ENCODE measurements around the gene DUSP8.
A peak's percentile ranks its signal among the peaks of the same experiment; 100 is the strongest.
"Not testable (repeated sequence)": the region's sequence is repeated elsewhere in the genome, so short reads cannot be mapped to it uniquely, and the experiment has no call there.

The DUSP8 gene

GRCh38 chr11:1608363-1608762 lies 36.3 kb upstream of the DUSP8 start, which contains the start of gene KRTAP5-3:
TSS of gene KRTAP5-3 (minus strand) at chr11:1608463. CDS start at chr11:1608385, 78 bp downstream.
- Histone ChIP-seq H3K4me1 (ENCODE audit: control insufficient read depth, insufficient read depth, low read length) (no peaks in the 10 kb centered on the region), H3K27ac (ENCODE audit: extremely low read depth, low read depth, low read length) (no peak within 1 kb of the TSS), H3K4me3 (ENCODE audit: low read depth, low read length) (no peak within 1 kb of the TSS), H3K36me3 (ENCODE audit: control insufficient read depth in 2 of 2, insufficient read depth in 1 of 2, low read length in 2 of 2) (no peaks in the 10 kb centered on the region), H3K9me3 (ENCODE audit: control insufficient read depth, insufficient read depth, low read depth, low read length) (no peaks in the 10 kb centered on the region)
- TF ChIP-seq OSR2 (tag by site-specific recombination; IDR thresholded peaks at IDR 0.05) (no peak), ZIC2 (tag by site-specific recombination; IDR thresholded peaks at IDR 0.05) (no peak), PATZ1 (tag by site-specific recombination; IDR thresholded peaks at IDR 0.05) (no peak), ZBTB21 (tag by site-specific recombination; IDR thresholded peaks at IDR 0.05) (no peak), ZNF140 (tag by site-specific recombination; IDR thresholded peaks at IDR 0.05) (no peak), ZNF529 (tag by site-specific recombination; IDR thresholded peaks at IDR 0.05; ENCODE audit: insufficient replicate concordance) (no peak), ZNF670 (tag by site-specific recombination; IDR thresholded peaks at IDR 0.05; ENCODE audit: low read depth) (no peak)
- TF ChIP-seq, protein P1, sequence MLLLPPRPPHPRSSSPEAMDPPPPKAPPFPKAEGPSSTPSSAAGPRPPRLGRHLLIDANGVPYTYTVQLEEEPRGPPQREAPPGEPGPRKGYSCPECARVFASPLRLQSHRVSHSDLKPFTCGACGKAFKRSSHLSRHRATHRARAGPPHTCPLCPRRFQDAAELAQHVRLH (tag by site-specific recombination; IDR thresholded peaks at IDR 0.05) = no peak
- POLR2A ChIA-PET = no interaction called here
- CTCF ChIA-PET = interaction anchor here (2.0 kb wide), 1 partner anchor 62 kb away, joined by 5 read pairs; no protein-coding TSS in a partner anchor

GRCh38 chr11:1607901-1608300 lies 35.8 kb upstream of the DUSP8 start:
- CTCF ChIA-PET = interaction anchor here (2.0 kb wide), 1 partner anchor 61 kb away, joined by 5 read pairs; no protein-coding TSS in a partner anchor
- peak; percentile 53 for TF ChIP-seq GLIS1 (tag by site-specific recombination; IDR thresholded peaks at IDR 0.05)
- H3K4me3 ChIP-seq (ENCODE audit: low read depth, low read length); H3K27ac ChIP-seq (ENCODE audit: extremely low read depth, low read depth, low read length); H3K36me3 ChIP-seq (ENCODE audit: control insufficient read depth in 2 of 2, insufficient read depth in 1 of 2, low read length in 2 of 2); POLR2A ChIA-PET; H3K4me1 ChIP-seq (ENCODE audit: control insufficient read depth, insufficient read depth, low read length); H3K9me3 ChIP-seq (ENCODE audit: control insufficient read depth, insufficient read depth, low read depth, low read length): not testable (repeated sequence)

DNA sequence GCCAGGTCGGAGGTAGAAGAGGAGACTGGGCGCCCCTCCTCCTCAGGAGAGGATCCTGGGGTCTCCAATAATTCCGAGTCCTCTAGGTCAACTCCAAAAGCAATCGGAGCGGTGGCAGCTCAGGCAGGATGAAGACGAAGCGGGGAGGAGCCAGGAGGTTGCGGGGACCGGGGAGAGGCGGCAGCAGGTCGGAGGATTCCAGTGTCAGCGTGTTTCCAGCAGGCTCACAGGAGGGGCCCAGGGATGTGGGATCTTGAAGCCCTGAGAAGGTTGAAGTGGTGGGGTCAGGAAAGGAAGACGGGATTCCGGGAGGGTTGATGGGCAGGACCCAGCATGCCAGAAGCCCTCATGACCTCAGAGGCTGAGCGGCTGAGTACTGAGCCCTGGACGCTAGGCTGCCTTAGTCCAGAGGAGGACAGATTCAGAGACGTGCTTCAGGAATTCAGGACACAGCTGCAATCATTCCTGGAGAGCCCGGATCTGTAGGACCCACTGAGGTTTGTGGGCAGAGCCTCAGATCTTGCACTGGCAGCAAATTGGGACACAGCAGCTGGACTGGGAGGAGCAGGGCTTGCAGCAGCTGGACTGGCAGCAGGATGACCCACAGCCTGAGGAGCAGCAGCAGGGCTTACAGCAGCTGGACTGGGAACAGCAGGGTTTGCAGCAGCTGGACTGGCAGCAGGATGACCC lies 35.2 kb upstream of the DUSP8 start:
- POLR2A ChIA-PET; H3K4me1 ChIP-seq (ENCODE audit: control insufficient read depth, insufficient read depth, low read length); H3K9me3 ChIP-seq (ENCODE audit: control insufficient read depth, insufficient read depth, low read depth, low read length); H3K27ac ChIP-seq (ENCODE audit: extremely low read depth, low read depth, low read length); H3K36me3 ChIP-seq (ENCODE audit: control insufficient read depth in 2 of 2, insufficient read depth in 1 of 2, low read length in 2 of 2); H3K4me3 ChIP-seq (ENCODE audit: low read depth, low read length): not testable (repeated sequence)
- CTCF ChIA-PET = interaction anchor here (2.0 kb wide), 1 partner anchor 61 kb away, joined by 5 read pairs; no protein-coding TSS in a partner anchor

DNA sequence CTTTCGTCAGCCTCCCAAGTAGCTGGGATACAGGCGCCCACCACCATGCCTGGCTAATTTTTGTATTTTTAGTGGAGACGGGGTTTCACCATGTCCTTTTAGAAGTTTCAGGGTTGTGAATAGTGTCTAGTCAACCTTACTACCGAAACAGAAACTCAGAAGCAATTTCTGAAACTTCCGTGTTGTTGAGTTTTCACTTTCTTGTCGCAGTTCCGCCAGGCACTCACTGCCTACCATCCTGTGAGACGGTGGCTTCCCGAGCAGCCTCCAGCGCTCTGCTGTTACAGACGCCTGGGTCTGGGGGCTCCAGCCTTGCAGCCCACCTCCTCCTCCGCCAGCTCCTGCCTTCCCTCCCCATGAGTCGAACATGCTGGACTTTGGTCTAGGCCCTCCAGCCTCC lies 33.9 kb upstream of the DUSP8 start:
- H3K4me3 ChIP-seq (ENCODE audit: low read depth, low read length); H3K4me1 ChIP-seq (ENCODE audit: control insufficient read depth, insufficient read depth, low read length); H3K9me3 ChIP-seq (ENCODE audit: control insufficient read depth, insufficient read depth, low read depth, low read length); H3K36me3 ChIP-seq (ENCODE audit: control insufficient read depth in 2 of 2, insufficient read depth in 1 of 2, low read length in 2 of 2); H3K27ac ChIP-seq (ENCODE audit: extremely low read depth, low read depth, low read length); POLR2A ChIA-PET: not testable (repeated sequence)
- CTCF ChIA-PET = interaction anchor here (0.6 to 1.5 kb wide), 4 partner anchors 8 to 16 kb away, joined by 3 to 7 read pairs (median 4); no protein-coding TSS in a partner anchor

DNA sequence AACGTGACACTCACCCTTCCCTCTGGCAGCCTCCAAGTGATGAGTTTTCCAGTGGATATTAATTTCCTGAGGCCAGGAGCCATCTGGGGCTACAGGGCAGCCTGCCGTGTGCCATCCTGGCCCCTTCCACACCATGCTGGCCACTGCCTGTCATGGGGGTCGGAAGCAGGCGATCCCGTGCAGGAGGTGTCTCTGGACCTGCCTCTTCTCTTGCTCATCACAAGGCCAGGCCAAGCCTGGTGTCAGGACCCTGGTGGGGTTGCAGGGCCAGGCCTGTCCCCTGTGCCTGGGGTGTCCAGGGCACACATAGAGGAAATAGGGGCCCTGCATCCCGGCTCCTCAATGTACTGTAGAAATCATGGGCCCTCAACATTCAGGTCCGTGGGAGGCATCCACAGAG lies 32.6 kb upstream of the DUSP8 start:
- Histone ChIP-seq H3K27ac (ENCODE audit: extremely low read depth, low read depth, low read length) (no peak overlapping the region), H3K4me1 (ENCODE audit: control insufficient read depth, insufficient read depth, low read length) (no peaks in the 10 kb centered on the region), H3K36me3 (ENCODE audit: control insufficient read depth in 2 of 2, insufficient read depth in 1 of 2, low read length in 2 of 2) (no peaks in the 10 kb centered on the region), H3K9me3 (ENCODE audit: control insufficient read depth, insufficient read depth, low read depth, low read length) (no peaks in the 10 kb centered on the region), H3K4me3 (ENCODE audit: low read depth, low read length) (no peak overlapping the region)
- CTCF ChIA-PET = interaction anchor here (0.7 to 1.5 kb wide), 3 partner anchors 9 to 547 kb away, joined by 3 to 7 read pairs (median 4); no protein-coding TSS in a partner anchor
- POLR2A ChIA-PET = no interaction called here
- TF ChIP-seq KLF8 (tag by site-specific recombination; IDR thresholded peaks at IDR 0.05) (no peak), ZNF175 (tag by site-specific recombination; IDR thresholded peaks at IDR 0.05) (no peak), EGR2 (tag by site-specific recombination; IDR thresholded peaks at IDR 0.05; ENCODE audit: low read depth) (no peak), ZNF548 (tag by site-specific recombination; IDR thresholded peaks at IDR 0.05) (no peak), ZNF324 (tag by site-specific recombination; IDR thresholded peaks at IDR 0.05) (no peak), ZBTB7A (tag by site-specific recombination; IDR thresholded peaks at IDR 0.05; ENCODE audit: low read depth) (no peak), ZNF658 (tag by site-specific recombination; IDR thresholded peaks at IDR 0.05) (no peak), FEZF1 (tag by site-specific recombination; IDR thresholded peaks at IDR 0.05) (no peak), ZNF549 (tag by site-specific recombination; IDR thresholded peaks at IDR 0.05) (no peak), ZNF274 (IDR thresholded peaks at IDR 0.05; ENCODE audit: low read length) (no peak), ZNF274 (tag by site-specific recombination; IDR thresholded peaks at IDR 0.05; ENCODE audit: borderline replicate concordance) (no peak), ZNF214 (tag by site-specific recombination; IDR thresholded peaks at IDR 0.05; ENCODE audit: borderline replicate concordance) (no peak), ZNF2 (tag by site-specific recombination; IDR thresholded peaks at IDR 0.05) (no peak)
- TF ChIP-seq, protein P2, sequence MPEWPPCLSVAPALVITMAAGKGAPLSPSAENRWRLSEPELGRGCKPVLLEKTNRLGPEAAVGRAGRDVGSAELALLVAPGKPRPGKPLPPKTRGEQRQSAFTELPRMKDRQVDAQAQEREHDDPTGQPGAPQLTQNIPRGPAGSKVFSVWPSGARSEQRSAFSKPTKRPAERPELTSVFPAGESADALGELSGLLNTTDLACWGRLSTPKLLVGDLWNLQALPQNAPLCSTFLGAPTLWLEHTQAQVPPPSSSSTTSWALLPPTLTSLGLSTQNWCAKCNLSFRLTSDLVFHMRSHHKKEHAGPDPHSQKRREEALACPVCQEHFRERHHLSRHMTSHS (tag by site-specific recombination; IDR thresholded peaks at IDR 0.05) = no peak
